Hepatic stellate cell (primary cell): ENCODE data around the gene MYL12B.
"Not testable (repeated sequence)": the region's sequence is repeated elsewhere in the genome, so short reads cannot be mapped to it uniquely, and the experiment has no call there.

Experiments used
- DNase-seq: peaks from one replicate; pipeline ENCODE4 v3.0.0; 2011; ENCODE audit warnings: low spot score

The MYL12B gene

DNA sequence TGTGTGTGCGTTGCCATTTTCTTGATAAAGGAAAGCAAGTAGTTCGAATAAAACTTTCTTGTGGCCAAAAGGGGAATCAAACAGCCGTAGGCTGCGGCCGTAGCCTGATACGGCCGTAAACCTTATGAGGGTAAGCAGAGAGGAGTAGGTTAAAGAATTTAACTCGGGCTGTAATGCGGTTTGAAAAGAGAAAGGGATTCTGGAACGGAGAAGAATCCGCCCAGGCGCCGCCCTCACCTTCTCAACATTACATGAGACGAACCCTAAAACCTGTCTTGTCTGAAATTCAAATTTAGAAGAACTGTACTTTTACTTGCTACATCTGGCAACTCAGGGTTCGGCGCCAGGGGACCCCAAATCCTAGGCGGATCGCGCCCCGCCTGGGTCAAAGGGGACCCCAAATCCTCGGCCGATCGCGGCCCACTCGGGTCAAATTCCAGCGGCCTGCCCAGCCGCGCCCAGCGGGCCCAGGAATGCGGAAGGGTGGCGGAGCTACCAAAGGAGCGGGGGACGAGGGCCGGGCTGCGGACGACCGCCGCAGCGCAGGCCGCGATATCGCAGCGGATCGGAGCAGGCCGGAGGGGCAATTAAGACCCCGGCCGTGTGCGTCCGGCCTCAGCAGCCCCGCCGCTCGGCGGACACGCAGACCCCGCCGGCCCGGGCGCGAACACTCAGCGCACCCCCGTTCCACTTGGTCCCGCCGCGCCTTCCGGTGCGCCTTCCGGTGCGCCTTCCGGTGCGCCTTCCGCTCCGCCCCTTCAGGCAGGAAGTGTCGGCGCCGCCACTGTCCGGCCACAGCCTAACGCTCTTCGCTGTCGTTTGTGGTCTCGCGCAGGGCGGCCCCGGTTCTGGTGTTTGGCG, at the start of gene MYL12B:
TSS of gene MYL12B (plus strand) at position 761 of the 861 bp plus-strand sequence. CDS start 10,766 bp downstream, outside the sequence.
- DNase-seq: peak; percentile 74

DNA sequence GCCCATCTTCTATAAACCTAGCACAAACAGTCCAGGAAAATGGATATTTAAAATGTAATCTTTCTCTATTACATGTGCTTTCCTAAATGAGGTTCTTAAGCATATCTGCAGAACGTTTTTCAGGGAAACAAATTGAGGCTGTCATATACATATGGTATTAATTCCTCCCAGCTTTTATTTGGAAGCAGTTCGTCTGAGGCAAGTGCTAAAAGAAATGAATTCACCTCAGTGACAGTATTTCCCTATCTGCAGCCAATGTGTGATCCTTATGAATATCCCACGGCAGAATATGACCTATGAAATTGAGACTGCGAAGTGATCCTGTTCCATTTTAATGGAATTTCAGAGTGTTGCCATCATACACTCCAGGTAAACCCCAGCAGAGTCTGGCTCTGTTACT, 49.3 kb upstream of the MYL12B start:
- no peak for DNase-seq

DNA sequence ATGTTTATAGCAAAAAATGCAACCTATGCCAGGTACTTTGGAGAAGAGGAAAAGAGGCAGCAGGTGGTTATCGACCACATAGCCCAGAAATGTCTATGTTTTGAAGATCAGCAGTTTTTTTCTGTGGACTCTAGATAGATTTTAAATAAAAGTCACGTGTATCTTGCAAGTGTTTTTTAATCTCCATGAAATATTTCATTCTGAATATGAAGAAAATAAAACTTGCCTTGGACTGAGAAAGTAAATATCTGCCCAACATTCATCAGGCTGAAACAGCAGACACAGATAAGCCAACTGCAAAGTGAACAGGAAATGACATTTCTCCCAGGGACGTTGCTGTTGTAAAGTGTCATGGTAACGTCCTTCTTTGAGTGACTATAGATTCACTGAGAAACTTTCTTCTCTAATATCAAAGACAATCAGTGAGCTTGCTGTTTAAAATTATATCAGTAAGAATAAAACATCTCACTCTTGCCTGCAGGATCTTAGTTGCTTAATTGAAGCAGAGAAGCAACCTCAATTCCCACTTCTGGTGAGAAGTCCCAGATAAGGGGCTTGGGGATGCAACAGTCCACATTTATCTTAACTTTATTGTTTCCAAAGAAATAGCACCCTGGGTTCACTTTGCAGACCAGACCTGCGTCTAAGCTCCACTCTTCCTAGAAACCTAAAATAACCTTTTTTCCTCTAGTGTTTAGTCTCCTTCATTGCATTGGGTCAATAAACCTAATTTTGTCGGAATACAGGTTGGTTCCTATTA, 48.5 kb upstream of the MYL12B start:
- DNase-seq: peak; percentile 50

DNA sequence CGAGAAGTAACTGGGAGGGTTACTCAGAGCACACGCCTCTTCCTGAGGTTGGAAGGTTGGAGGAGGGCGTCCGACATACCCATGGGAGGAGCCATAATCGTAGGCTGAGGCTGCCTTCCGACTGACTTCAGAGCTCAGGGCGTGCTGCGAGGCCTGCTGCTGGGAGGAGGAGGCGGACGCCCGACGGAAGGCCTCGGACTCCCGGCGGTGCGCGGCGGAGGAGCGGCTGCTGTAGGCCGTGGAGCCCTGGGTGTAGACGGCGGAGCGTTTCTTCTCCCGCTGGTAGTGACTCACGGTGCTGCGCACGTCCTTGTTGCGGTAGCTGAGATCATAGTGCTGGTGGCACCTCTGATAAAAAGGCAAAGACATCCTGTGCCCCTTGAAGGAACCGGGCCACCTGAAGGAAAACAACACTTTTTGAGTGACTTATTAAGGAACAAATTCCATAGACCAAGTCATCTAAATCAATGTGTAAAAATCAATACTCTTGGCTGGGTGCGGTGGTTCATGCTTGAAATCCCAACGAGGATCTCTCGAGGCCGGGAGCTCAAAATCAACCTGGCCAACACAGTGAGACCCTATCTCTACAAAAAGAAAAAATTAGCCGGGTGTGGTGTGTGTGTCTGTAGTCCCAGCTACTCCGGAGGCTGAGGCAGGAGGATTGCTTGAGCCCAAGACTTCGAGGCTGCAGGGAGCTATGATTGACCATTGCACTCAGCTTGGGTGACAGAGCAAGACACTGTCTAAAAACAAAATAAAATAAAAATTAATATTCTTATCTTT, 46.9 kb upstream of the MYL12B start:
- DNase-seq: no peak

DNA sequence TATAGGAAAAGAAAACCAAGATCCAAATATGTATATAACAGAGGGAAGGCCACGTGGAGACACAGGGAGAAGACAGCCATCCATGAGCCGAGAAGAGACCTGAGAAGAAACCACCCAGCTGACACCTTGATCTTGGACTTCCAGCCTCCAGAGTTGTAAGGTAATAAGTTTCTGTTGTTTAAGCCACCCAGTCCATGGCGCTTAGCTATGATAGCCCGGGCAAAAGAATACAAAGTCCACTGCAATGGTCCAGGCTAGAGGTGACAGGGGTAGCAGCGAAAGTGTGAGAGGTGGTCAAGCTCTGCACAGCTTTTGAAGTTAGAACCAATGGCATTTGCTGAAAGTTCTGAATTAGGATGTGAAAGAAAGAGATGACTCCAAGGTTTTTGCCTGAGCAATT, 44.9 kb upstream of the MYL12B start:
- DNase-seq: no peak

DNA sequence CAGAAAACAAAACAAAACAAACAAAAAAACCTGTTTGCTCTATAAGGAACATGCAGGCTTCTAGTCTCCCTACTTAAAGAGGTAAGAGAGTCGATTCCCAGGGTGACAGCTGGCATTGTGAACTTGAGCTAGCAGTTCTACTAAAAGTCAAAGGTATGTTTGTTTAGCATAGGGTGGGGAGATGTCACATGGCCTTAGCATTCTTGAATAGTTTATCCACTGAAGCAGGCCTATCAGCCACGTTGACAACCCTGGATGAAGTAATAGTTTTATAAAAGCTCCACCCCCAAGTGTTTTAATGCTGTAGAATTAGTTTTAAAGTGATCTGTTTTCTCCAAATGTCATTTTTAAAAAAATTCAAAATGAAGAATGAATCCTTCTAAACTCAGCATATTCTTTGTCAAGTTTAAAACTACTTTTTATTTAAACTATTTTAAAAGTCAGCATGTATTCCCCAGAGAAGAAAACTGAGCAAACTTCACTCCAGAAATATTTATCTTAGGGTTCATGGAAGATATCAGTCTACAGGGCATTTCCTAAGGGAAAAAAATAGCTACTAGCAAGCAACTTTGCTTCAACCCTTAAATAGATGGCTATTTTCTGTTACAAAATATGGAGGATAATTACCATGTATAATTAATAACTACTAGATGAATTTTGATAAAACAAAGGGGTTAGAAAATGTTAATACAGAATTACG, 43.8 kb upstream of the MYL12B start:
- DNase-seq: peak; percentile 63

DNA sequence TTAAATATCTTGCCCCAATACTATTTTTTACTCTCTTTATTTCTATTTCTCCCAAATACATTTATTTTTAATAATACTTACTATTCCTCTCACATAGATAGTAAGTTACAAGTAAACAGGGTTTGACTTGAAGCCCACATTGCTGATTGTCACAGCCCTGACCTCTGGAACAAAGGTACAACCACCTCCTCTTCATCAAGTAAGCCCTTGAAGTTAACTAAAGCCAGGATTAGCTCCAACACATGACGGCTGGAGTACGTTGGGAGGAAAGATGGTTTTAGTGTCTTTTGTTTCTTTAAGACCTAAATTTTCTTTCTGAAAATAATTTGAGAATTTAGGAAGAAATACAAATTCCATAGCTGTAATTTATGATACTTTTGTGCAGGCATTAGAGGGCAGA, 43.1 kb upstream of the MYL12B start:
- no peak for DNase-seq

DNA sequence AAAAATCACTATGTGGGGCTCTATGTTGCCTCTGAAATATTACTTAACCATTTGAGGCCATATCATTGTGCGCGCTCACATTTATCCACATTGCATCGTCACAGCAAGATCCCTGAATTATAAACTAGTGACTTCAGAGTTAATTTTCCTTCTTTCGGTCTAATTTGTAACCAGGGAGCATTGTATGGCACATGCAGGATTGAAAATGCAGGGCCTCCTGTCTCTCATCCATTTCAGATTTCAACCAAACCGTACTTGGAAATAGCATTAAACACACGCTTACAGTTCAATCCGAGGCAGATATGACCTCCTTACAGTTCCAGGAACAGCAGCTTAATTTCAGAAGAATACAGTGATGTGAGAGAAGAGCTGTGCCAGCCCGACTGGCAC, 42.7 kb upstream of the MYL12B start:
- no peak for DNase-seq

DNA sequence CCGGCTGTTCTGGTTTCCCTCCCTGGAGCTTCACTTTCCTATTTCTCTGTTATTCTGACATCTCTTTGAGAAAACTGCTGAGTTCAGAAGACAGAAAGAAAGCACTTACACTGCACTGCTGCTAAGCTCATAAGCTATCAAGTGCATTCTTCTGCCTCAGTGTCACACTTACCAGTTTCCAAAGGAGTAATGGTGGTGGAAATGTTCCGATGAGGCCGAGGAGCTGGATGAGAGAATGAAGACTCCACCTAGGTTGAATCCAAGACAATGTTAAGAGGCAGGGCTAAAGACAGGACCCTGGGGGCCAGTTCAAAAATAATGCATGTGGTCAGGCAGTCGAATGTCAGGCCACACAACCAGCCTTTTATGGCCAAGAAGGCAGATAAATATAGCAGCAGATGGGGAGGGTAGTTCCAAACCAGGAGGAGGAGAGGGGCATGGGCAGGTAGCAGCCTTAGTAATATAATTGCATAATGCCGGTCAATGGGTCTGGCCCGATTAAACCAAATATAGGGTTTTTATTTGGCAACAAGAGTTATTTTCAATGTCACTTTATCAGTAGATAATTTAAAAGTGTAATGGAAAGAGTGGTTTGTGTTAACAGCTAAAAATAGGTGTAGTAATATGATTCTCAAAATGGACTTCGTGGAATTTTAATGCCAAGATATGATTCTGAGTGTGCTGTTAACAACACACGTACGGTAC, 42.1 kb upstream of the MYL12B start, which contains the start of gene MYOM1:
TSS of gene MYOM1 (minus strand) at position 338 of the 705 bp plus-strand sequence. CDS start 4,745 bp downstream, outside the sequence.
- no peak for DNase-seq

DNA sequence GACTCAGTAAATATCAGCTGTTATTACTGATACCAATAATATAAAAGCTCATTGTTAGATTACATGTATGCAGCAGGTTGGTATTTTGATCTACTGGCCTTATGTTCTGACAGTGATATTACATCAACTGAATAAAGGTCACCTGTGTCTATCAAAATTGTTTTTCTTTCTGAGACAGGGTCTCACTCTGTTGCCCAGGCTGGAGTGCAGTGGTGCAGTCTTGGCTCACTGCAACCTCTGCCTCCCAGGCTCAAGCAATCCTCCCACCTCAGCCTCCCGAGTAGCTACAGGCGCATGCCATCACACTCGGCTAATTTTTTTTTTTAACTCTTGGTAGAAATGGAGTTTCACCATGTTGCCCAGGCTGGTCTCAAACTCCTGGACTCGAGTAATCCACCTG, 41.1 kb upstream of the MYL12B start:
- DNase-seq: not testable (repeated sequence)

DNA sequence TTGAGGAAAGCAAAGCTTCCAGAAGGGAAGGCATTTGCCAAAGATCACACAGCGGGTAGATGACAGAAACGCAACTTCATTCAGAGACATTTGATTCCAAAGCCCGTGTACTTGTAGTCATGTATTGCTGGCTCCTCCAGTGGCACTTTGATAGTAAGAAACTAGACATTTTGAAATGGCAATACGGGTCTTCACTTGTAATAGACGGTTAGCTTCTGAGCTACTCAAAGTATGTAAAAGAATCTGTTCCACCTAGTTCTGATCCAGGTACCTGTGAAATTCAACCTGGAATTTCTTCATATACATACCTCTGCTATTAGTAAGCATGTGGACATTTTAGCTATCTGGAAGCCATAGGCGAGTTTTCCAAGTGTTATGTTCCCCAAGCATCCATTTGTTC, 40.4 kb upstream of the MYL12B start:
- no peak for DNase-seq

DNA sequence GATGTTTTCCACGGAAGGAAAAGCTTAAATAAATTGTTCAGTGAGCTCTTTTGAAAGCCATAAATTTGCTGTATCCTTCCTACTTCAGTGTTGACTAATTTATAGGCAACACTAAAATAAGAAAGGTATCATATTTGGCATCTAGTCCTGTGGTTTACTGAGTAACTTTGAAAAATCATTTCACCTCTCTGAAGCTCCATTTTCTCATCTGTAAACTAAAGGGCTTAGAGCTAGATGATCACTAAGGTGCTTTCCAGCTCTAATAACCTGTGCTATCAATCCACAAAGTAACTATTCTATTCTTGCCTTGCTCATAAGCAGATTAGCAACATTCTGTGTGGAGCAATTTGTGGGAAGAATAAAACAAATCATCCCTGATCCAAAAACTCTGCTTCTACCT, 38.6 kb upstream of the MYL12B start:
- DNase-seq: no peak

DNA sequence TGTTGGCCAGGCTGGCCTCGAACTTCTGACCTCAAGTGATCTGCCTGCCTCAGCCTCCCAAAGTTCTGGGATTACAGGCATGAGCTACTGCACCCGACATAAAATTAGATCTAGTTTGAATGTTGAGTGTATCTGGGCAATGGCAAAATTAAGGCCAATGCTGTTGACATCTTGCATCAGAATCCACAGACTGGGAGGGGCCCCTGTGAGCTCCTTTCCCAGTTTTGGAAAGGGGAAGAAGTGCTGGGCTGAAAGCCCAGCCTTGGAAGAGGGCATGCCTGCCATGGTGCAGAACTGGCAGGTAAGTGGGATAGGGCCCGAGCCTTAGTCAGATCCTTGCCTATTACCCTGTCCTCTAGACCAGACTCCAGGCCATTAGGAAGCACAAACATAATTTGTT, 37.7 kb upstream of the MYL12B start:
- no peak for DNase-seq

DNA sequence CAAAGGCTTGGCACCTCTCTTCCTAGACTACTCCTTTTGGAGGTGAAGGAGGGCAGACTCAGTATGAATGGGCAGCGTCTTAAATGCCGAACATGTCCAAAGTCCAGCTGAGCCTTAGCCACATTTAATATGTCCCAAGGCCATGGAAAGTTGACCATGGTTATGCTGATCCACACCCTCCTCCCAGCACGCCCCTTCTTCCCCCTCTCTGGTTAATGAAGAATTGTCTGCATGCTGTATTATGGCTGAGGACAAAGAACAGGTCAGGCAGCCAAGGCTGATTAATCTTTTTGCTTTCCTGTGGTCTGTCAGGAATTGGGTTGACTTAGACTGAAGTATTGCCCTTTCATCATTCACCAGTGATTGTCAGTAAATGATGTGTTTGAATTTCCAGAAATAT, 36.3 kb upstream of the MYL12B start:
- no peak for DNase-seq

DNA sequence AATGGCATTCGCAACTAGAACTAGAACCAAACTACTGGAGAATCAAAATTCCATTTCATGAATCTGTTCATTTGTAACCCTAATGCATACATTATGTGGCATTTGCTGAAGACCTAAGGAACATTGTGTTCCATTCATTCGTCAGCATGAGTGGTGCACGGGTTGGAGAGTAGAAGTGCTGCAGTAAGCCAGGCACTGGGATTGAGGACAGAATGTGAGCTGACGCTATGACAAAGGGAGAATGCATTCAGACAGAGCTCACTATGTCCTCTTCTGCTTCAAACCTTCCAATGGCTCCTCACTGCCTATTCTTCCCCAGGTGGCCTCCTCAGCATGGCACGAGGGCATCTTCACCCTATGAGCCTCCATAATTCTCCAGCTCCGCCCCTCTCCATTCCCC, 35.9 kb upstream of the MYL12B start:
- no peak for DNase-seq

DNA sequence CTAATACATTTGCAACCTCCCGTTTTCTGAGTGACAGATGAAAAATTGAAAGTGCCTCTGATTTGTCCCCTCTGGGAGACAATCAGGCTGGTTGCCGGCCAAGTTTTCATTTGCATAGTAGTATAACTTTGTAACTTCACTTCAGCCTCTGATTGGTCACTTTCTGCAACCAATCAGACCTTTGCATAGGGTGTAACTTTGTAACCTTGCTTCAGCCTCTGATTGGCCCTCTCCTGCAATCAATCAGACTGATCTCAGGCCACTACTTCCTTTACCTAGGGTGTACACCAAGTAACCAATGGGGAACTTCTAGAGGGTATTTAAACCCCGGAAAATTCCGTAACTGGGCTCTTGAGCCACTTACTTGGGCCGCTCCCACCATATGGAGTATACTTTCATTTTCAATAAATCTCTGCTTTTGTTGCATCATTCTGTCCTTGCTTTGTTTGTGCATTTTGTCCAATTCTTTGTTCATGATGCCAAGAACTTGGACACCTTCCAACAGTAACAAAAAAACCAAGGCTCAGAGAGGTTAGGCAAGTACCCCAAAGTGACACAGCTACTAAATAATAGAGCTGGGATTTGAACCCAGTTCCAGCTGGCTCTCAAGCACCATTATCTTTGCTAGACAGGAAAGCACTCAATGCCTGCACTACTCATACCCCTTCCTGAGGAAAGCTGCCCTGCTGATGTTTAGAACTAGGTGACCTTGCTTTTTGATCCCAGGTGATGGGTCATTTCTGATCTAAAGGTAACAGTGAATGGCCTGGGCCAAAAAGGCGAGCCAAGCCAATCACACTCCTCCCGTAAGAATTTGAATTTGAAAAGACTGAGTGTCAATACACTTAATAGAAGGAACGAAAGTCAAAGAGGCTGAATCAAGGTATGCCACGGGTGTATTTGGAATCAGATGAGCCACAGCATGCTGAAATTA, 31.3 kb upstream of the MYL12B start:
- DNase-seq: no peak

DNA sequence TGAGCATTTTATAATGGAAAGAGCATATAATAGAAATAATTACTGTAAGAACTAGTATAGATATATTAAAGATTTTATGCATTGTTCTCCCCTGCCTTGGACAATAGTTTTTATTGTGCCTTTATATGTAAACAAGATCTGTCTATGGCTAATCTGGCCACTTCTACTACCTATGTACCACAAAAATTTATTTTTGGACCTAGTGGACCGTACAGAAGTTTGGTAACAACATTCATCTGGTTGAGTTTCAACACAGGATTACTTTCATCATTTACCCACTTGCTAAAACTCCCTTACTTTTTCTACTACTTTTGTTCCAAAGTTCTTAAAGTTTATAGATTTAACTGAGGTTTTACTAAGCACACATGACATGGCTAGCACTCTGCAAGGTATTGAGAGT, 28.9 kb upstream of the MYL12B start:
- no peak for DNase-seq

DNA sequence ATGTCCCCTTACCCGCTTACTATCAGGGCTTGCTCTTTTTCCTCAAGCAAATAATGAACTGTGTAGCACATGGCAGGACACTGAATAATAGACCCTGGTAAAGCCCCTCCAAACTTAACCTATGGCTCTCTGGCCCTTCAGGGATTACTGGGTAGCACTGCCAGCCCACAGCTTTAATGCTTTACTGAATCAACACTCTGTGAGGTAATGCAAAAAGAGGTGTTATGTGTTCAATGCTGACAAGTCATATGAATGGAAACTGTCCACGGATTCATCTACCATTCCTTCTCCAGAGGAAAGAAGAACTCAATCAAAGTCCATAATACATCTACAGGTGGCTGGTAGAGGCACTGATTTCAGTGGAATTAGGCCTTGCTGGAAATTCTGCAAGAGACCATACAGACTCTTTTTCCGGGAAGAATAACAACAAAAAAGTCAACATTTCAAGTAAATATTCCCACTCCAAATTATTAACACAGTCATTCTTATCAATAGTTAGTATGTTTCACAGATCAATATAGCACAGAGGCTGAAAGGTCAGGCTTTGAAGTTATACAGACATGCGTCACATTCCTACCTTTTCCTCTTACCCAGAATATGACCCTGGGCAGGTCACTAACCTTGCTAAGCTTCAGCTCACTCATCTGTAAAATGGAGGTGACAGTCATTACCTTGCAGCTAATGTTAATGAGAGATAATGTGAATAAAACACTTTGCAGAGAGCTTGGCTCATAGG, 28.3 kb upstream of the MYL12B start:
- no peak for DNase-seq

DNA sequence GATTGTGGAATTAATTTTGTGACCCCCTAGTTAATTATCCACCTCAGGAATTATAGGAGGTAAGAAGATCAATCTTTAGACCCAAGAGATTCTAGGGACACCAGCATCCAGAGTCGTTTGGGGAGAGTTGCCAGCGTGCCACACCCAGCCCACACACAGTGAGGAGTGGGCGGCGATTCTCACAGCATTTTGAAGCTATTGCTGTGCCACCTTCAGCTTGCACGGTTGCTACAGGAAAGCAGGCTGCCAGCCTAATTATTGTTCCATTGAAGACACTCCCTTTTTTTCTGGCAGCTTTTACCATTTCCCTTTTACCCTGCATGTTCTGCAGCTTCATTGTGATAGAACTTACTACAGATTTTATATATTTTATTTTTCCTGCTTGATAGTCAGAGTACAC, 27.5 kb upstream of the MYL12B start:
- DNase-seq: no peak
